Measurements from ENCODE around the gene DOK6.

Gene DOK6

DNA sequence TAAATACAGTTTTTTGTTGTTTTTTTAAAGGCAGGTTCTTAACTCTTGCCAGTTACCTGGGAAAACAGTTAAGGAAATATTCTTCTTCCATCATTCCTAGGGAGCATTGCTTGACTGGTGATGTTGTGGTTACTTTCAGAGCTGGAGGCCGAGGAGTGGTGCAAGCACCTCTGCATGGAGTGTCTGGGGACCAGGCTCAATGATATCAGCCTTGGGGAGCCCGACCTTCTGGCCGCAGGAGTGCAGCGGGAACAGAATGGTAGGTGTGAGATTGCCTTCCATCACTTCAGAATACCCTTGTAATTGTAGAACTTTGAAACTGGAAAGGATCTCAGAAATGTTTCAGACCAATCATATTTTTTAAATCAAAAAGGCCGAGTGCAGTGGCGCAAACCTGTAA is 276.9 kb downstream of the DOK6 start:
- in situ Hi-C loops (cut with HindIII; ENCODE audit: low sequenced_read_pairs) = no loop called here

DNA sequence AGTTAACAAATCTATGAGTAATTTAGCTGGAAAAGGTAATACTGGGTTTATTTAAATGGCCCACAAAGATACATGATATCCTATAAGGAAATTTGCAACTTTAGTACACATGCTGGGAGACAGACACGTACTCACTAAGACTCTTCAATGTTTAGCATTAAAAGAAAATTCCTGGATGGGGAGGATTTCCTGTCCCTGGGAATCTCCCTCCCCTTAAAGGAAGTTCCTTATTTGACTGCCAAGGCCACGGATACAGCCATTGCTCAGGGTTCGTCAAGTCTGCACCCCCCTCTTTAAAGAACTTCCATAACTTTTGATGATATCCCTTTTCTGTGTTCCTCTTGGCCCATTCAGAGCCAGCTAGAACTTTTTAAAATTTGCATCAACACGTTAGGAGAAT is 279.4 kb downstream of the DOK6 start:
- in situ Hi-C loops (cut with HindIII; ENCODE audit: low sequenced_read_pairs) = no loop called here

DNA sequence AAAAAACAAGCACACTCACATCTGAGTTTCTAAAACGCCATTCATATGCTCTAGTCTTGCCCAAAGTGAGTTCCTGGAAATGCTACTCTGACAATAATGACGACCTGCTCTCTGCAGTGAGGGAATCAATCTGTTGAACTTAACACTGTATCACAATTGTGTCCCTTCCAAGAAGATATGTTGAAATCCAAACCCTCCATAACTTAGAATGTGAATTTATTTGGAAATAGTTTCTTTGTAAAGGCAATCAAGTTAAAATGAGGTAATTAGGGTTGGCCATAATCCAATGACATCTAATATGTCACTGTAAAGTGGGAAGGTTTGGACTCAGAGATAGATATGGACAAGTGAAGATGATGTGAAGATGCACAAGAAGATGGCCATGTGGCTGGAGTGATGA is 282.5 kb downstream of the DOK6 start:
- in situ Hi-C loops (cut with HindIII; ENCODE audit: low sequenced_read_pairs) = no loop called here

DNA sequence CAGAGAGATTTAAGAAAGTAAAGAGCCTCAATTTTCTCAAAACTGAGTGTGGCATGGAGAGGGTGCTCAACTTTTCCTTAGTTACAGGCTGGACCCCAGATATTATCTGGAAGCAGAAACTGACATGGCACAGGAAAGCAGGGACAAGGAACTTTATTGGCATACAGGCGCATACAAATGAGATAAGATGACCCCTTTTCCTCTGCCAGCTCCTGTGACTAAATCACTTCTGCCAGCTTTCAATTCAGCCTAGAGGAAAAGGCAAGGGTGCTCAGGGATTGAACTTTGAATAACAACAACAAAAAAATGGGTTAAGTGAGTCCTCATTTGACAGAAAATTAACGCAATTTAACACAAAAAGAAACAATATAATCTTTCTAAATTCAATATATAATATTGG is 284.1 kb downstream of the DOK6 start:
- in situ Hi-C loops (cut with HindIII; ENCODE audit: low sequenced_read_pairs) = no loop called here

DNA sequence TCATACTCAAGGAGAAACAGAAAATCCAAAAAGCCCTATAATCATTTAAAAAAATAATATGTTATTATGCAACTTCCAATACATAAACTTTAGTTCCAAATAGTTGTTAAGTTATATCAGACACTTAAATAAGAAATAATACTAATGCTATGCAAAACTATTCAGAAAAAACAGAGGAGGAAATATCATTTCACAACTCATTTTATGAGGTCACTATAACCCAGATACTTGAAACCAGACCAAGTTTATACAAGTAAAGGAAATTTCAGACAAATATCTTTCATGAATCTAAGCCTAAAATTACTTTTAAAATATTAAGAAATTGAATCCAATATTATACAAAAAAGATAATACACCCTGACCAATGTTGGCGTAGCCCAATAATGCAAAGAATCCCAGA is 286.2 kb downstream of the DOK6 start:
- in situ Hi-C loops (cut with HindIII; ENCODE audit: low sequenced_read_pairs) = no loop called here

DNA sequence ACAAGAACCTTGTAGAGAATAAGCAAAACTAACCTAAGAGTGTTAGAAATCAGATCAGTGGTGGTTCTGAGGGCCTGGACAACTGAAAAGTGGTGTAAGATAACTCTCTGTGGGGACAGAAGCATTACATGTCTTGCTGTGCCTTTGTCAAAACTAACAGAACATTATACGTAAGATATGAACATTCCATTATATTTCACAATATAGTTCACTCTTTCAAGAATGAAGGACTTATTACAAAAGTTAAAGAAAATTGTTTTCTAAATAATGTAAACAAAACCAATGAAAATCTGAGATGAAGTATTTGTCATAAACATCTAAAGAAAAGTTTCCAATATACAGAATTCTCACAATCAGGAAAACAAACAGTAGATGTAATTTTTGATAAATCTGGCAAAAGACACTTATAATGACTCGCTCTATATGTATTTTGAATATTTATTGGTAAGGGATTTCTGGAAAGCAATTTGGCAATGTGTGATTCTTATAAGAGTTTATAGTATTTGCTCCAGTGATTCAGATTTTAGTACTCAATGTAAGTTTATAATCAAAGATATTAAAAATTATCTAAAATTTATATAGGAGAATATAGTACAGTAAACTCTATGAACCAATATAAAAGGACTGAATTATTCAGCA is 288.6 kb downstream of the DOK6 start:
- in situ Hi-C loops (cut with HindIII; ENCODE audit: low sequenced_read_pairs) = no loop called here

DNA sequence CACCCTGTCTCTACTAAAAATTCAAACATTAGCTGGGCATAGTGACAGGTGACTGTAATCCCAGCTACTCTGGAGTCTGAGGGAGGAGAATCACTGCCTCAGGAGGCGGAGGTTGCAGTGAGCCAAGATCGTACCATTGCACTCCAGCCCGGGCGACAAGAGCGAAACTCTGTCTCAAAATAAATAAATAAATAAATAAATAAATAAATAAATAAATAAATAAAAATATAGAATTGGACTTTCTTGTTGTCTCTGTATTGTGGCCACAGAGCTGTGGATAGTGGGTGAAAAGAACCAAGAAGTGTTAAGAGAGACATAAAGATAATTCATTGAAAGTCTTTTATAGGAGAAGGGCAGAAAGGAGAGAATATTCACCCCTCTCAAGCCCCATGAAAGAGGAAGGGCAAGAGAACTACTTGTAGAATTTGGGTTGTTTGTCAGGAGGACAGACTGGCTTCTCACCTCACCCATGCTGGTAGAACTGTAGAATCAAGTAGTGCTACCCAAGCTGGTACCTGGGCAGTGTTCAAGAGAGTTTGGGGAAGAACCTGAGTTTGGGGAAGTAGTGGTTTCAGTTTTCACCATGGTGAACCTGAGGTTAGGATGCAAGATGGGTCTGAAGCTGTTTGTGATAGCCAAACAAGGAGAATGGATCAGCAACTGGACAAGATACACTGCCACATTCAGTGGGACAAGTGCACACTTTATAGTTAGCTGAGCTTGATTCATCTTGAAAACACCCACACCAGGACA is 290.5 kb downstream of the DOK6 start:
- in situ Hi-C loops (cut with HindIII; ENCODE audit: low sequenced_read_pairs) = no loop called here

DNA sequence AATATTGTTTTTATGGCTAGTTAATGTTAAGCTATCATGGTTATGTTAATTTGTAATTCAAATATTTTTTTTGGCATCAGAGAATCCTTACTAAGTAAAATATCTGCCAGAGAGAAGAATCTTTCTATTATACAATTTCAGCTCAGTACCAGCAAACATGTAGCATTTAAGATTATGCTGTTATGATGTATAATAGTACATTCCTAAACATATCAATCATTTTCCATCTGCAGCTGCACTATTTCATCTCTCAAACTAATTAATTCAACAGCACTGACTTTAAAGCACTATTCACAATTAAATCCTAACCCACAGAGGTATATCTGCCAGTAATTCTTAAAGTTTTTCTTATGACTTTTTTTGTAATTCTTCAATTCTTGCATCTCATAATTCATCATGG is 296.4 kb downstream of the DOK6 start:
- in situ Hi-C loops (cut with HindIII; ENCODE audit: low sequenced_read_pairs) = no loop called here

DNA sequence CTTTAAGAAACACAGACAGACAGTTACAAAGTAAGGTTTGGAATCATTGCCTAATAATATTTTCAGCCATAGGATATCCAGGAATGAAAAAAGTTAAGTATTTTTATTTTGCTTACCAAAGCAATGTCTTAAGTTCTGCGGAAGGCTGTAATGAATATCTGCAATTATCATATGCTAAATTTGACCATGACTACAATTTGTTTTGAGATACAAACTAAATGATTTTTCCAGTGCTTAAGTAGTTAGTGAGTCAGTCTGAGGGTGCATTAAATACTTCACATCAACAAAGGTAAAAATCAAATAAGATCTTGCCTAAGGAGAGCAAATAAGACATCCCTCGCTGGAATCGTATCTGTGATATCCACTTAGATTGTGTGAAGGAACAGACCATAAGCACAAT is 297.0 kb downstream of the DOK6 start:
- in situ Hi-C loops (cut with HindIII; ENCODE audit: low sequenced_read_pairs) = no loop called here

DNA sequence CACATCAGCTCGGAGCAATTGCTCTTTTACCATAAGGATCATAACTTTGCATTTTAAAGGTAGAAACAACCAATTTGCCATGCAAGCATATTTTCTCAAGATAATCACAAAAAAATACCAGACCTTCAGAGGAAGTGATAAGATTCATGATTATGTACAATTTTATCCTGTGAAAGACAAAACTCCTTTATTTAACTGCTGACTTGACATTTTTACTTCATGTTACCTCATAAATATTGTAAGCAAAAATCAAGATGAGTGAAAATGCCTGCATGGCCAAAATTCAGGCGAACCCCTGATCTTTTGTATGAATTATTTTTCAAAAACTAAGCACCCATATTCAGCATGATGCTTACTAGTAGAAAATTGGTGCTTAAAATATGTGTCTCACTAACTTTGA is 300.6 kb downstream of the DOK6 start:
- in situ Hi-C loops (cut with HindIII; ENCODE audit: low sequenced_read_pairs) = no loop called here

DNA sequence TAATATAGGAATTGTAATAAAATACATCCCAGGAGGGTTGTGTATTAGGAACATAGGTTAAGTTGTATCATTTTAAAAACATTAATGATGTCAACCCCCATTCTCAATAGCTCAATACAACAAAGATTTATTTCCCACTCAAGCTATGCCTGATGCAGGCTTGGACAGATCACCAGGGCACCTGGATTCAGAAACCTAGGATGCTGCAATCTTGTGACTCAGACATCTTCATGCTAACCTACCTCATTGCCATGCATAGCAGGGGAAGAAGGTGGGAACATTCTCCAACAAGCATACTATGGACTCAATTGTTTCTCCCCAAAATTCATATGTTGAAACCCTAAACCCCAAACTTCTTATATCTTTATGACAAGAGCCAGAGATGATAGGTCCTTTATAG is 302.8 kb downstream of the DOK6 start:
- in situ Hi-C loops (cut with HindIII; ENCODE audit: low sequenced_read_pairs) = no loop called here

DNA sequence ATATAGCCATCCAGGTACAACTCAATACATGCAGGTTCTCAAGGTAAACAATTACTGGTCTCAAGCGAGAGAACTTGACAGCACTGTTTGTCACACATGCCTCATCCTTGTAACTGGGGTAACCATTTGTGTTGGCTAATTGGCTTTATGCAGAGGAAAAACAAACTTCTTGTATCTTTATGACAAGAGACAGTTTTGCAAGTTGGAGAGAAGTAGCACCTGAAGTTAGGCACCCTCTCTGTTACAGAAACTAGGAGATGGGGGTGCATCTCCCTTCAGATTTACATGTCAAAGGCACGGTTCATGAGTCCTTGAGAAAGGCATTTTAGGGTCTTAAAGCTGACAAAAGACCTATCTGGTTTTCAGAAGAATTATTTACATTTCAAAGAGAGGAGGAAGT is 305.3 kb downstream of the DOK6 start:
- in situ Hi-C loops (cut with HindIII; ENCODE audit: low sequenced_read_pairs) = no loop called here

DNA sequence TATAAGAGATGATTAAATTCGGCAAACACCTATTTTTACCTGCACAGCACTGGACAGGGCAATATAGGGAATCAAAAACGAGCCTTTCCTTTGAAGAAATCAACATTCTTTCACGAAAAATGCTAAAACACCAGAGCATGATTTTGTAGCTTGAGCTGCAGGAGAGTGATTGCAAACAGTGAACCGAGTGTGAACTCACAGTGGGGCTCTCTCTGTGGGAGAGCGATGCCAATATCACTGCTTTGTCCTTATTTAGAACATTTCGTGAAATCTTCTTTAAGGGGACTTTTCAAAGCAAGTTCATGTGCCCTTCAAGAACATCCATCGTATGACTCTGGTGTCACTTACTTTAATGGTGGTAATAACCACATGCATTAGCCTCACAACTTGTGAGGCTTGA is 308.2 kb downstream of the DOK6 start:
- in situ Hi-C loops (cut with HindIII; ENCODE audit: low sequenced_read_pairs) = no loop called here

DNA sequence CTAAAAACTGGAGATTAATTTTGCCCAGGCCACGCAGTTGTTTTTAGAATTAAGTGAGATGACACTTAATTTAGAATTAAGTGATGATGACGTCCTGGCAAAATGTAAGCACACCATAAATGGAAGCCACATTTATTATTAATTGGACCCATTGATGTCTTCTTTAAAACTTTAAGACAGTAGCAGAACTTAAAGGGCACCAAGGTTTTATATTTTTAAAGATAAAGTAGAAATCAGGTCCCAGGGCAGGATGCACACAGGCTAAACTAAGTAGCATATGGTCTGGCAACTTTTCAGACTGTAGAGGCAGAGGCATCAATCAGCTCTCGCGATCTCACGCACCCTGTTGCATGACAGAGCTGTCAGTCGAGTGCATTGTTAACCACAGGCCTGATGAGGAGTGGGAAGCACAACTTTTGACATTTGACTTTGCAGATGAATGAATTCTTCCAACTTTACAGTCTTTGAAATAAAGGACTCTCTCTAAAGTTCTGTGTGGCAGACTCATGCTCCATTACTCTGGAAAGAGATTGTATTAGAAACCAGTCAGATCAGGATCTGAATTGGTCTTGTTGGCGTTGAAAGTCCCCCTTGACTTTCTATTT is 314.6 kb downstream of the DOK6 start:
- in situ Hi-C loops (cut with HindIII; ENCODE audit: low sequenced_read_pairs) = no loop called here

DNA sequence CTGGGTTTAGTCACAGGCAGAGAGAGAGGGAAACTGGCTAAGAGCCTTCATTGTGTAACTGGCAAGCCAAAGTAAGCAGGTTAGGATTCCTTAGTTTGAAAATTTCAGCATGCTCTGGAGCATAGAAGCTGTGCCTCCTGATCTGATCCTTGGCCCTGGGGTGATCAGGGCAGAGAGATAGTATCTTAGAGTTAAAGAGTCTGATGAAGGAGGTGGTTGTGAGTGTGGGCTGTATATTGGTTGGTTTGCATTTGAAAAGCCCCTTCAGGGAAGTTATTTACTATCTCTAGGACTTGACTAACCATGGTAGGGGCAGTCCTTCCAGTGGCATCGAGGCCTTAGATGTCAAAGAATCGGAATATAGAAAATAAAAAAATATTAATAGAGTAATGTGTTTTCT is 316.9 kb downstream of the DOK6 start:
- in situ Hi-C loops (cut with HindIII; ENCODE audit: low sequenced_read_pairs) = no loop called here

DNA sequence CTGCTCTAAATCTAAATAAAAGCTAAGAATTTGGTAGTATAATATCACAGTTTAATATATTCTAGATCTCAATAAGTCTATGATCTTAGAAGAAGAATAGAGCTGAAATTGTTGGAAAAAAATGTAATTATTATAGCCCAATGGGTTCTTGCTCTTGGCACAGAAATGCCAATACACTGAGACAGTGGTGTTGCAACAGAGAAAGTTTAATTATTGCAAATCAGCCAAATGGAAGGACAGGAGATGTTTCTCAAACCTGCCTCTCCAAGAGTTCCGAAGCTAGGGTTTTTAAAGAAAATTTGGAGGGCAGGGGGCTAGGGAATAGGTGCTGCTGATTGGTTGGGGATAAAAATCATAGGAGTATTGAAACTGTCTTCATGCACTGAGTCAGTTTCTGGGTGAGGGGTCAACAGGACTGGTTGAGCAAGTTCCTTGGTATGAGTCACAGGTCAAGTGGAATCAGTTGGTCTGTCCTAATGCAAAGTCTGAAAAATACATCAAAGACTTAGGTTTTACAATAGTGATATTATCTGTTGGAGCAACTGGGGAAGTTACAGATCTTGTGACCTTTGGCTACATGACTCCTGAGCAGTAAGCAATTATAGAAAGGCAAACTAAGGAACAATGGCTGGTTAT is 318.3 kb downstream of the DOK6 start:
- in situ Hi-C loops (cut with HindIII; ENCODE audit: low sequenced_read_pairs) = no loop called here

DNA sequence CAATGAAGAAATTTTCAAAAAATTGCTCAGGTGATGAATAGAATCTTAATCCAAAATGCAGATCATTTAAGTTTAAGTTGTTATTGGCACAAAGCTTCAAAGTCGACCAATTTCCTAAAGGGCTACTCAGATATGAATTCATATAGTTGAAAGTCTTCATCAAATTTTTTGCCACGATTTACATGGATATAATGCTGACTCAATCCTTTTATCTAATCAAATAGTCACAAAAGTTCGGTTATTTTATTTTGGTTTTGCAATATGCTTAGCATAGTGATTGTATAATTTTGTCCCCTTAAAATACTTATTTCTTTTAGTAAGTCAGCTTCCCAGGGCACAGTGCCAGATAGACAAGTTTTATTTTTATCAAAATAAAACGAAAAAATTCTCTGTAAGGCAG is 319.7 kb downstream of the DOK6 start:
- in situ Hi-C loops (cut with HindIII; ENCODE audit: low sequenced_read_pairs) = no loop called here

DNA sequence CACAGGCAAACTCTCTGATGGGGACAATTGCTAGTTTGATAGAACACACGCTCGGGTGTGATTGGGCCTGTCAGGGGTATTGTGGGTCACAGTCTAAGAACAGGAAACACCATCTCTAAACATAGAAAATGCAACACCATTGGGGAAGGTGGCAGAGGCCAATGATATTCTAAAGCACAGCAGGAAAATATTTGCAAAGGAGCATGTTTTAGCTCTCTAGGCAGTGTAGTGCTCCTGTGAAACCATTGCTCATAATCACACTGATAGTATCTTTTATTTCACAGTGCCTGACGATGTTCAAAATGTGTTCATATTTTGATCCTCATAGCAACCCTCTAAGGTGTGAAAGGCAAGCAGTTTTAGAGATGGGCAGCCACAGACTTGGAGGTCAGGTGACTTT is 322.7 kb downstream of the DOK6 start:
- in situ Hi-C loops (cut with HindIII; ENCODE audit: low sequenced_read_pairs) = no loop called here

DNA sequence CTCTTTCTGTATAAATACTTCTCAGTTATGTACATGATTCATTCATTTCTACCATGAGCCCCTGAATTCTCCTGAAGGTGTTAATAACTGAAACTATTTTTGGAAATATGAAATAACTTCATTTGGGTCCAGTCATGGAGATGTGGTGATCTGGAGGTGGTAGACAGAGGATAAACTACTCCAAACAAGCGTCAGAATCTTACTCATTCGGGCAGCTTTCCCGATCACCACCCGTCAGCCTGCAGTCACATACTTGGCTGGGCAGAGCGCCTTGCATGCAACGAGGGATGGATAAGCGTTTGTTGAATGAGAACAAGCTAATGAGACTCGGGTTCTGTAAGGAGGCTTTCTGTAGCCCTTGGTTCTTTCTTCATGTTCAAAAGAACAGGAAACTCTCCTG is 324.3 kb downstream of the DOK6 start:
- in situ Hi-C loops (cut with HindIII; ENCODE audit: low sequenced_read_pairs) = no loop called here

DNA sequence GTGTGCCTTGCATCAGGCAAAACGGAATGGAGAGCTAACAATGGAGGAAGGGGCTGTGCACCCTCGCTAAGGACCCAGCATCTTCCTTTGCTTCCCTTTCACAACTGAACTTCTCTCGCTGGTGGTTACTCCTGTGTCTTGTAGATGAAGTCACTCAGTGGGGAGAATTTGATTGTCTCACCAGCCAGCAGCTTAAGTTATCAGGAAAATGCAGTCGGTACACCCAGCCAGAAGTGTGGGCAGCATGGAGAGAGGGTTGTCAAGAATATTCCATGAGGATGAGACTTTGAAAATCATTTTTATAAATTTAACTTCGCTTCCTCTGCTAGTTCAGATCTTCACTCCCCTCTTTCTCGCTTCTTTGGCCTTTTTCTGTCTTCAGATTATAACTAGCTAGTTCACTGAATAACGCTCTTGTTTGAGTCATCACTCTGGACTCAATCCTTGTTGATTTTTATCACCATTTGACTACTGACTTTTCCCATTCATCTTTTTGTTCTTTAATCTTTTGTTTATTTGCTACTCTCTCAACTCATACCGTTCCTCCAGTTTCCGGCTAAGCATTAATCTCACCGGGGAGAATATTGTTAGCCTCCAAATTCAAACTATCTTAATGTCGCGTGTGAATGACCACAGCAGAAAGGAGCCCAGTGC is 325.3 kb downstream of the DOK6 start:
- in situ Hi-C loops (cut with HindIII; ENCODE audit: low sequenced_read_pairs) = no loop called here

DNA sequence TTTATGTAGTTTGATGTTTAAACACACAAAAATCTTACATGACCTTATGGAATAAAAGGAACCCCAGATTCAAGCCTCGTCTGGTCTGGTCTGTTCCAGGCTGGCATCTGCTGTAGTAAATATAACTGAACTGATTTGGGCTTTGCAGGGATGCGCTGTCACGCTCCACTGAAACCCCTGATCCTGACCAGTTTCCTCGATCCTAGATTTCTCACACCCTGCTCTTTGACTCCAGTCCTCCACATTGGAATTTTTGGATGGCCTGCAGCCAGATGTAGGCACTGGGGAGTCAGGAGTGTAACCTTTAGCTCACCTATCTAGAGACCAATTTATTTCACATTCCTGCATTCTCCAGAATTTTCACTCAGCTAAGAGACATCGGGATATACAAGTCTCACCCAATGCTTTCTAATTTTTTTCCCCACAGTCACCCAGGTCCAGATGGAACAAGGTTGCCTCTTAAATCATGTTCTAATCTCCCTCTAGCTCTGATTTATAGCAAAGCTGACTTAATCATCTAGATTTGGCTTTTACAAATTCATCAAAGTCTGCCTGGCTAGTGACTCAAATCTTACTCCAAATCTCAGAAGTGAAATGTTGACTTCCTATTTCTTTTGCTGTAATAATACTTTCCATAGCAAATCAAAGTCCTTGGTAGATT is 327.4 kb downstream of the DOK6 start:
- in situ Hi-C loops (cut with HindIII; ENCODE audit: low sequenced_read_pairs) = no loop called here
